K562 (cell line): Measurements from ENCODE around the gene C2orf66. TPM values are rescaled to one million over a fixed set of nuclear protein-coding genes. Genes with fewer than 3 reads are reported as not detected.

Experiments
- ATAC-seq: fragments of 200-7000 bp; cut with Tn5 transposase; 3 replicates; pipeline ENCODE4 v1.9.1; 2020; ENCODE audit warnings: moderate library complexity
- BruUV-seq: library from RNA; stranded (reverse); fragments of 400-500 nt; replicated peaks from 2 replicates; lab custom pipeline; 2021; lab: Mats Ljungman, UMichigan
- CTCF ChIA-PET: fragments of 300-600 bp; formaldehyde crosslinking; extraction: SDS; loops from one replicate; lab custom pipeline; 2021; ENCODE audit warnings: low intra/inter-chr PET ratio; lab: Yijun Ruan, JAX
- POLR2A ChIA-PET: fragments of 300-600, 350-650 bp; sonication (Branson Sonifier 250); formaldehyde crosslinking; extraction: SDS; loops from one replicate; lab custom pipeline; 2021; ENCODE audit warnings: antibody characterized with exemption, inconsistent platforms; lab: Yijun Ruan, JAX
- DNase-seq, 4 experiments: peaks; one replicate each; pipeline versions ENCODE4 v3.0.0 to v3.0.0-alpha.2; 2011 to 2018; ENCODE audit warnings: low spot score in 3 of 4, mixed read lengths in 3 of 4; ENCODE audit errors: extremely low read depth in 1 of 4
- FAIRE-seq: peaks from 2 replicates; lab custom pipeline; 2011; peaks lifted over from hg19 to GRCh38; lab: Jason Lieb, UNC
- H2AFZ ChIP-seq: 2 replicates; pipeline ENCODE4 v1.6.0; 2011; ENCODE audit warnings: low read depth, low read length, control low read depth, inconsistent platforms
- H3K27ac ChIP-seq: fragments of 200-600 bp; 3 replicates; pipeline ENCODE4 v1.8.0; 2011; ENCODE audit warnings: low read depth, mild to moderate bottlenecking, control low read depth, inconsistent platforms, low read length, moderate library complexity, mixed read lengths; ENCODE audit errors: extremely low read depth
- H3K27me3 ChIP-seq, 2 experiments: fragments of 300-600 bp in 1 of 2; 2 replicates in 1 of 2; 3 replicates in 1 of 2; pipeline versions ENCODE4 v1.6.0 to v1.8.0; 2011; ENCODE audit warnings: inconsistent platforms in 2 of 2, low read length in 2 of 2, mild to moderate bottlenecking in 1 of 2, mixed read lengths in 1 of 2, moderate library complexity in 1 of 2; ENCODE audit not compliant: control insufficient read depth in 2 of 2, insufficient read depth in 2 of 2
- H3K36me3 ChIP-seq: fragments of 300-600 bp; 3 replicates; pipeline ENCODE4 v1.8.0; 2011; ENCODE audit warnings: mild to moderate bottlenecking, low read length, inconsistent platforms; ENCODE audit not compliant: control insufficient read depth, insufficient read depth
- H3K4me1 ChIP-seq, 2 experiments: fragments of 200-600 bp in 1 of 2; replicated peaks in 1 of 2; 2 replicates in 1 of 2; 3 replicates in 1 of 2; pipeline versions ENCODE4 v1.5.1 to v1.8.0; 2011; ENCODE audit warnings: inconsistent platforms in 2 of 2, low read length in 2 of 2, mild to moderate bottlenecking in 1 of 2, mixed read lengths in 1 of 2, moderate library complexity in 1 of 2; ENCODE audit not compliant: control insufficient read depth in 2 of 2, insufficient read depth in 2 of 2
- H3K4me2 ChIP-seq: 2 replicates; pipeline ENCODE4 v1.6.1; 2011; ENCODE audit warnings: low read length, control low read depth, inconsistent platforms, mixed read lengths; ENCODE audit not compliant: insufficient read depth
- H3K4me3 ChIP-seq: fragments of 200-600 bp; sonication (generic), shearing (Covaris generic); 2 replicates; pipeline ENCODE4 v1.5.1; 2016; ENCODE audit warnings: control low read depth, inconsistent platforms
- H3K79me2 ChIP-seq: fragments of 200-600 bp; 3 replicates; pipeline ENCODE4 v1.8.0; 2011; ENCODE audit warnings: low read length, inconsistent platforms; ENCODE audit not compliant: control insufficient read depth, insufficient read depth
- H3K9ac ChIP-seq, 2 experiments: 2 replicates each; pipeline versions ENCODE4 v1.6.0 to v1.6.1; 2011; ENCODE audit warnings: low read depth in 2 of 2, low read length in 2 of 2, control low read depth in 1 of 2, inconsistent platforms in 1 of 2, mild to moderate bottlenecking in 1 of 2, mixed read lengths in 1 of 2; ENCODE audit not compliant: insufficient read depth in 1 of 2
- H3K9me1 ChIP-seq: one replicate; pipeline ENCODE4 v1.6.0; 2011; ENCODE audit warnings: inconsistent platforms, mild to moderate bottlenecking, low read length, moderate library complexity; ENCODE audit not compliant: control insufficient read depth, insufficient read depth
- H3K9me3 ChIP-seq: replicated peaks from 2 replicates; pipeline ENCODE4 v1.5.1; 2011; ENCODE audit warnings: low read depth, low read length, inconsistent platforms; ENCODE audit not compliant: control insufficient read depth, insufficient read depth
- H4K20me1 ChIP-seq: replicated peaks from 2 replicates; pipeline ENCODE4 v1.6.1; 2011; ENCODE audit warnings: low read length, inconsistent platforms, mixed read lengths; ENCODE audit not compliant: control insufficient read depth, insufficient read depth
- HLTF ChIP-seq: fragments of 450-650 bp; IDR thresholded peaks from 2 replicates; pipeline ENCODE4 v1.6.1; 2016
- NCOA4 ChIP-seq: fragments of 450-650 bp; IDR thresholded peaks from 2 replicates; pipeline ENCODE4 v1.6.1; 2018; ENCODE audit warnings: mild to moderate bottlenecking; ENCODE audit not compliant: partially characterized antibody
- RUNX1 ChIP-seq: sonication (generic); IDR thresholded peaks from 2 replicates; pipeline ENCODE4 v1.6.1; 2016; ENCODE audit warnings: antibody characterized with exemption, low read depth
- XRCC5 ChIP-seq: fragments of 200-400 bp; formaldehyde crosslinking; IDR thresholded peaks from 2 replicates; pipeline ENCODE4 v1.6.1; 2017; ENCODE audit warnings: low read depth, mild to moderate bottlenecking, low read length
- ZKSCAN8 ChIP-seq: fragments of 200-800 bp; sonication (Bioruptor generic); IDR thresholded peaks from 2 replicates; pipeline ENCODE4 v1.6.1; 2016; ENCODE audit warnings: missing genetic modification characterization, missing compliant biosample characterization
- WGBS: fragments of 100-300 bp; shearing (Covaris generic); methylation state at CpG from one replicate; pipeline ENCODE4 v1.1.6; 2016; ENCODE audit warnings: low coverage, mixed read lengths; ENCODE audit not compliant: insufficient coverage; ENCODE audit errors: missing lambda C conversion rate; 5-methylcytosine and 5-hydroxymethylcytosine counted together
- in situ Hi-C: fragments of 300-500 bp; cut with MboI; formaldehyde crosslinking; loops from 4 replicates; pipeline ENCODE4 v1.15.0; 2018; ENCODE audit warnings: inconsistent platforms, mixed read lengths
- intact Hi-C: fragments of 100-400 bp; cut with micrococcal nuclease; formaldehyde crosslinking; loops from 2 replicates; pipeline ENCODE4 v1.14.2; 2022
- polyA plus RNA-seq, 8 experiments: library from polyadenylated mRNA; depleted of rRNA in 4 of 8; stranded (reverse) in 5 of 8; unstranded in 3 of 8; fragments of >200 nt; fragmentation: Nextera tagmentation in 2 of 8; fragmentation: Illumina TruSeq in 1 of 8; extraction: Ambion mirVana in 2 of 8; extraction: Trizol in 1 of 8; gene quantifications; 2 replicates each; pipeline versions ENCODE4 v1.2.1 to v1.2.3, GENCODE V29; 2011 to 2014; ENCODE audit warnings: inconsistent platforms in 1 of 8, missing spikeins in 1 of 8
- total RNA-seq, 7 experiments: library from RNA; depleted of rRNA in 6 of 7; stranded (reverse); fragments of >200 nt in 6 of 7; fragmentation: Illumina TruSeq in 2 of 7; extraction: Trizol in 2 of 7; gene quantifications; 2 replicates each; pipeline versions ENCODE4 v1.2.1 to v1.2.3, GENCODE V29; 2011 to 2021; ENCODE audit warnings: low replicate concordance in 1 of 7
- TF ChIP-seq, protein P1 (sequence below): fragments of 250-450 bp; sonication (Bioruptor Pico); IDR thresholded peaks from 2 replicates; pipeline ENCODE4 v1.5.0; 2022; ENCODE audit warnings: mild to moderate bottlenecking
- TF ChIP-seq, protein P2 (sequence below): fragments of 250-450 bp; sonication (Bioruptor Pico); IDR thresholded peaks from 2 replicates; pipeline ENCODE4 v1.9.0; 2021; ENCODE audit warnings: mild to moderate bottlenecking, inconsistent platforms
- TF ChIP-seq, protein P3 (sequence below): fragments of 450-650 bp; formaldehyde crosslinking; IDR thresholded peaks from 2 replicates; pipeline ENCODE4 v1.4.0; 2020; ENCODE audit warnings: mild to moderate bottlenecking, moderate library complexity

Gene C2orf66
- total and polyA plus RNA-seq, 9 of the 15 experiments (the other 6 are each of a cell fraction or from before 2014, with no cell fraction given) = not detected

DNA sequence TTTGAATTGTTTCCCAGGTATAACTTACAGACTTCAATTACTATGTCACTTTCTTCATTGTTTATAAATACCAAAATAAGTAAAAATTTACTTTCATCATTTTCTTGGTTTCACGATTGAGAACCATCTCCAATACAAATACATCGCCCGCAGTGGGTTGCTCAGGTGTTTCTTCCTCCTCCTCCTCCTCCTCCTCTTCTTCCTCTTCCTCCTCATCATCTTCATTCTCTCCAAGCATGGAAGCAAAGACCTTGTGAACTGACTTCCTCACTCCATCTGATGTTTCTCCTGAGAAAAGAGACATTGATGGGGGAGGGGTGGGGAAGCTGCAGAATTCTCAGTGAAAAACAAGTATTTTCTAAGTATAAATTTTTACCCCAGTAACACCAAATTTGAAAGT lies 16.3 kb downstream of the C2orf66 start:
- peaks cover 8% of the 10 kb centered on the region for H3K79me2 ChIP-seq
- H3K9me1 ChIP-seq = no peaks in the 10 kb centered on the region
- POLR2A ChIA-PET = no interaction called here
- intact Hi-C loops = no loop called here
- TF ChIP-seq RUNX1 = no peak
- TF ChIP-seq, protein P1, sequence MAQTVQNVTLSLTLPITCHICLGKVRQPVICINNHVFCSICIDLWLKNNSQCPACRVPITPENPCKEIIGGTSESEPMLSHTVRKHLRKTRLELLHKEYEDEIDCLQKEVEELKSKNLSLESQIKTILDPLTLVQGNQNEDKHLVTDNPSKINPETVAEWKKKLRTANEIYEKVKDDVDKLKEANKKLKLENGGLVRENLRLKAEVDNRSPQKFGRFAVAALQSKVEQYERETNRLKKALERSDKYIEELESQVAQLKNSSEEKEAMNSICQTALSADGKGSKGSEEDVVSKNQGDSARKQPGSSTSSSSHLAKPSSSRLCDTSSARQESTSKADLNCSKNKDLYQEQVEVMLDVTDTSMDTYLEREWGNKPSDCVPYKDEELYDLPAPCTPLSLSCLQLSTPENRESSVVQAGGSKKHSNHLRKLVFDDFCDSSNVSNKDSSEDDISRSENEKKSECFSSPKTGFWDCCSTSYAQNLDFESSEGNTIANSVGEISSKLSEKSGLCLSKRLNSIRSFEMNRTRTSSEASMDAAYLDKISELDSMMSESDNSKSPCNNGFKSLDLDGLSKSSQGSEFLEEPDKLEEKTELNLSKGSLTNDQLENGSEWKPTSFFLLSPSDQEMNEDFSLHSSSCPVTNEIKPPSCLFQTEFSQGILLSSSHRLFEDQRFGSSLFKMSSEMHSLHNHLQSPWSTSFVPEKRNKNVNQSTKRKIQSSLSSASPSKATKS (CRISPR knock-in tag) = no peak
- DNase-seq = no peak
- H3K4me1 ChIP-seq = peaks cover 0 to 2% of the 10 kb centered on the region in 2 experiments; a peak in 1 of 5 replicates
- H3K9ac ChIP-seq = no peak overlapping the region
- H3K4me3 ChIP-seq = no peak overlapping the region
- H3K27ac ChIP-seq = no peak overlapping the region
- CTCF ChIA-PET = no interaction called here
- H3K36me3 ChIP-seq = peaks cover 86% of the 10 kb centered on the region
- no peaks in the 10 kb centered on the region for H3K9me3 ChIP-seq
- WGBS = 88% methylated on average over 3 of the region's 3 CpGs
- H3K27me3 ChIP-seq = no peaks in the 10 kb centered on the region
- H2AFZ ChIP-seq = no peak overlapping the region
- no peaks in the 10 kb centered on the region for H4K20me1 ChIP-seq
- no peak for ATAC-seq
- no peak for FAIRE-seq
- in situ Hi-C loops = no loop called here
- H3K4me2 ChIP-seq = no peak overlapping the region
- BruUV-seq = no TSS peak

DNA sequence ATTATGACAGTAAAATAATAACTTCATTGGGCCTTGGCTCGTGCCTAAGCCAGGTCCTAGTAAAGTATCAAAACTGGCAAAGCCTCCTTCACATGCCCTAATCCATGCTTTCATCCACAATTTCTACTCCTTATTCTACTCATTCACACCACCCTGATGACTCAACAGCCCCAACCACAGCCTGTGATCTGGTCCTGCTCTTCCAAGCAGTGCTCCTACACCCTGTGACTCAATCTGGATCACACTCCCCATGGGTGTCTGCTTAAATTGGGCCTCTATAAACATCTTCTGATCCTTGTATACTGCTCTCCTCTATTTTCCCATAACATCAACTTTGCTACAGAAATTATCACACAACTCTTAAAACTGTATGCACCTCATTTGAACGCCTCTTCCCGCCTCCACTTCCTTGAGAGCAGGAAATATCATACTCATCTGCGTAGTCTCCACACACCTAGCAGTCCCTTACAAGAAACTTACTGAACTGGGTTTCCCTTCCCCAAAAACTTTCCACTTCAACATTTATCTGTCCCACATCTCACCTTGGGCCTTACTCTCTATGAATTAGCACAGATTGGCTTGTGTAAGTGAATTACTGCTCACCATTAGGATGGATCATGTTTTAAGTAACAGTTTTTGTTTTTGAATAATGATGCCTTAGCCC lies 25.6 kb downstream of the C2orf66 start:
- Histone ChIP-seq H3K9ac (no peak overlapping the region), H3K27ac (no peak overlapping the region), H2AFZ (no peak overlapping the region), H3K9me1 (no peaks in the 10 kb centered on the region), H3K4me1 (no peaks in the 10 kb centered on the region), H3K9me3 (no peaks in the 10 kb centered on the region), H4K20me1 (no peaks in the 10 kb centered on the region), H3K36me3 (peaks cover 82% of the 10 kb centered on the region), H3K4me2 (no peak overlapping the region), H3K79me2 (no peaks in the 10 kb centered on the region), H3K27me3 (no peaks in the 10 kb centered on the region), H3K4me3 (no peak overlapping the region)
- no peak for DNase-seq
- WGBS = 100% methylated on average over 4 of the region's 4 CpGs
- no TSS peak for BruUV-seq
- ChIA-PET CTCF (no interaction called here), POLR2A (interaction anchor here (0.7 kb wide), 1 partner anchor 1125 kb away, joined by 3 read pairs; no protein-coding TSS in a partner anchor)
- ATAC-seq = no peak
- no peak for FAIRE-seq
- in situ Hi-C loops = no loop called here
- intact Hi-C loops = no loop called here
- TF ChIP-seq, protein P2, sequence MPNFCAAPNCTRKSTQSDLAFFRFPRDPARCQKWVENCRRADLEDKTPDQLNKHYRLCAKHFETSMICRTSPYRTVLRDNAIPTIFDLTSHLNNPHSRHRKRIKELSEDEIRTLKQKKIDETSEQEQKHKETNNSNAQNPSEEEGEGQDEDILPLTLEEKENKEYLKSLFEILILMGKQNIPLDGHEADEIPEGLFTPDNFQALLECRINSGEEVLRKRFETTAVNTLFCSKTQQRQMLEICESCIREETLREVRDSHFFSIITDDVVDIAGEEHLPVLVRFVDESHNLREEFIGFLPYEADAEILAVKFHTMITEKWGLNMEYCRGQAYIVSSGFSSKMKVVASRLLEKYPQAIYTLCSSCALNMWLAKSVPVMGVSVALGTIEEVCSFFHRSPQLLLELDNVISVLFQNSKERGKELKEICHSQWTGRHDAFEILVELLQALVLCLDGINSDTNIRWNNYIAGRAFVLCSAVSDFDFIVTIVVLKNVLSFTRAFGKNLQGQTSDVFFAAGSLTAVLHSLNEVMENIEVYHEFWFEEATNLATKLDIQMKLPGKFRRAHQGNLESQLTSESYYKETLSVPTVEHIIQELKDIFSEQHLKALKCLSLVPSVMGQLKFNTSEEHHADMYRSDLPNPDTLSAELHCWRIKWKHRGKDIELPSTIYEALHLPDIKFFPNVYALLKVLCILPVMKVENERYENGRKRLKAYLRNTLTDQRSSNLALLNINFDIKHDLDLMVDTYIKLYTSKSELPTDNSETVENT (CRISPR knock-in tag) = no peak
- TF ChIP-seq ZKSCAN8 = no peak
- TF ChIP-seq NCOA4 = no peak
- TF ChIP-seq XRCC5 = no peak
- TF ChIP-seq HLTF = no peak
- TF ChIP-seq, protein P3, sequence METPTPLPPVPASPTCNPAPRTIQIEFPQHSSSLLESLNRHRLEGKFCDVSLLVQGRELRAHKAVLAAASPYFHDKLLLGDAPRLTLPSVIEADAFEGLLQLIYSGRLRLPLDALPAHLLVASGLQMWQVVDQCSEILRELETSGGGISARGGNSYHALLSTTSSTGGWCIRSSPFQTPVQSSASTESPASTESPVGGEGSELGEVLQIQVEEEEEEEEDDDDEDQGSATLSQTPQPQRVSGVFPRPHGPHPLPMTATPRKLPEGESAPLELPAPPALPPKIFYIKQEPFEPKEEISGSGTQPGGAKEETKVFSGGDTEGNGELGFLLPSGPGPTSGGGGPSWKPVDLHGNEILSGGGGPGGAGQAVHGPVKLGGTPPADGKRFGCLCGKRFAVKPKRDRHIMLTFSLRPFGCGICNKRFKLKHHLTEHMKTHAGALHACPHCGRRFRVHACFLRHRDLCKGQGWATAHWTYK = no peak
